DOHH2 (cell line): ENCODE measurements around the gene ICE2.

Experiments
- CTCF ChIP-seq: fragments of 200-600 bp; sonication (generic); IDR thresholded peaks from one replicate; pipeline ENCODE4 v1.5.1; 2014; ENCODE audit warnings: antibody characterized with exemption, mild to moderate bottlenecking, low read depth, low read length; ENCODE audit not compliant: poor library complexity, severe bottlenecking
- EZH2phosphoT487 ChIP-seq: fragments of 200-600 bp; sonication (generic); IDR thresholded peaks from 2 replicates; pipeline ENCODE4 v1.6.1; 2017; ENCODE audit warnings: borderline replicate concordance, mild to moderate bottlenecking, antibody characterized with exemption, low read length, moderate library complexity, mixed read lengths

GRCh38 chr15:60390871-60391501 lies 88.0 kb downstream of the ICE2 start:
- TF ChIP-seq CTCF (no peak), EZH2phosphoT487 (no peak)
